Measurements from ENCODE around the gene TCERG1L. TPM values are rescaled to one million over a fixed set of nuclear protein-coding genes. Genes with fewer than 3 reads are reported as not detected.

Gene TCERG1L
- total RNA-seq, 1 donor from 2014 or later = 1.6 TPM

GRCh38 chr10:131062621-131063260 is 248.8 kb downstream of the TCERG1L start:
- DNase-seq = no peak

GRCh38 chr10:131061216-131061615 is 250.3 kb downstream of the TCERG1L start:
- DNase-seq = no peak

- no peak for DNase-seq
Measured at GRCh38 chr10:131059881-131060280, 251.6 kb downstream of the TCERG1L start.

GRCh38 chr10:131058799-131059198 is 252.7 kb downstream of the TCERG1L start:
- DNase-seq = no peak

- no peak for DNase-seq
Measured at GRCh38 chr10:131056781-131057180, 254.7 kb downstream of the TCERG1L start.

- DNase-seq = no peak
Measured at GRCh38 chr10:131056091-131056579, 255.4 kb downstream of the TCERG1L start.

- DNase-seq = no peak
Measured at GRCh38 chr10:131055437-131055836, 256.1 kb downstream of the TCERG1L start.

- no peak for DNase-seq
Measured at GRCh38 chr10:131053192-131053591, 258.3 kb downstream of the TCERG1L start.

GRCh38 chr10:131050162-131050766 is 261.3 kb downstream of the TCERG1L start:
- no peak for DNase-seq

- no peak for DNase-seq
Measured at GRCh38 chr10:131049016-131049415, 262.5 kb downstream of the TCERG1L start.

- DNase-seq = no peak
Measured at GRCh38 chr10:131048606-131049005, 262.9 kb downstream of the TCERG1L start.

GRCh38 chr10:131047501-131047900 is 264.0 kb downstream of the TCERG1L start:
- DNase-seq = no peak

GRCh38 chr10:131046194-131046593 is 265.3 kb downstream of the TCERG1L start:
- no peak for DNase-seq

GRCh38 chr10:131044379-131045111 is 267.0 kb downstream of the TCERG1L start:
- DNase-seq = no peak

GRCh38 chr10:131043039-131043691 is 268.4 kb downstream of the TCERG1L start:
- DNase-seq = no peak
